ENCODE results near the gene RMDN2. TPM values are rescaled to one million over a fixed set of nuclear protein-coding genes. Genes with fewer than 3 reads are reported as not detected.

The RMDN2 gene
- total and polyA plus RNA-seq, 2 donors: 8.9 to 12.0 TPM

DNA sequence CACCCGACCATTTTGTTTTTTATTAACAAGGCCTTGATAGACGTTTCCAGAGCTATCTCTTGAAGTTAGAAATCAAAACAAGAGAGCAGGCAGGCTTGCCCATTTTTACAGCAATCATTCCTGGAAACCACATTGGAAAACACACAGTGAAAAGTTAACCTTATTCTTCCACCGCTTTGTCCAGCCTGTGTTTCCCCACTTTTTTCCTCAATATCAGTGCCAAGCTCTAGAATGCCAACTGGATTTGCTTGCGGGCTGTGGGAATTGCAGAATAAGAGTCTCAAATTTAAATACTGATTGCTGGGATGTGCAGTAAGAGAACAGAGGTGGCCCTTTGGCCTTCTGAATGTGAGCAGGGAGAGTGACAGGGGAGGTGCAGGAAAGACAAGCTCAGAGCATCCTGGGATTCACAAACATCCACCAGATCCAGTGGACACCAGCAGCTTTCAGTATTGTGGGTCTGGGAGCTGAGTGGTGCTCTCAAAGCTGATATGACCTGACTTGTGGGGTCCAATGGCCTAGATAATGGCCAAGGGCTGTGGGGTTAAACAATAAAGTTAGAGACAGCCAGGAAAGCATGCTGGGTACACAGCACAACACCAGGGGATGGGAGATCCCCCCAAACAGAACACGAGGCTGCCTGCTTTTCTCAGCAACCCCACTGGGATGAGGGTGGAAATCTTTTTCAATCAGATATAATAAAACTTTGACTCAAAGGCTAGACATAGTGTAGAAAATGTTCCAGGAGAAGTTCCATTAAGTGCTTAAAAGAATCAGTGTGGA is 135.3 kb downstream of the RMDN2 start:
- H3K9me3 ChIP-seq (ENCODE audit: control insufficient read depth in 2 of 2, insufficient read depth in 1 of 2, low read length in 1 of 2): no peaks in the 10 kb centered on the region
- 91% methylated on average over 5 of the region's 5 CpGs for WGBS
- peaks cover 0 to 2% of the 10 kb centered on the region in 2 donors for H3K27me3 ChIP-seq (ENCODE audit: control insufficient read depth in 2 of 2, insufficient read depth in 1 of 2, low read length in 1 of 2)
- H3K36me3 ChIP-seq (ENCODE audit: control insufficient read depth in 2 of 2, insufficient read depth in 2 of 2, low read length in 1 of 2): no peaks in the 10 kb centered on the region
- no peak overlapping the region for H3K4me3 ChIP-seq (ENCODE audit: low read length in 2 of 2)
- no peaks in the 10 kb centered on the region for H3K4me1 ChIP-seq (ENCODE audit: control insufficient read depth in 2 of 2, insufficient read depth in 2 of 2, low read length in 2 of 2)
- DNase-seq (ENCODE audit: low read depth in 6 of 9, low spot score in 9 of 9): no peak
- peak overlapping the region in 1 of 2 donors; percentile 60 for H3K27ac ChIP-seq (ENCODE audit: low read depth in 1 of 2, low read length in 1 of 2)

DNA sequence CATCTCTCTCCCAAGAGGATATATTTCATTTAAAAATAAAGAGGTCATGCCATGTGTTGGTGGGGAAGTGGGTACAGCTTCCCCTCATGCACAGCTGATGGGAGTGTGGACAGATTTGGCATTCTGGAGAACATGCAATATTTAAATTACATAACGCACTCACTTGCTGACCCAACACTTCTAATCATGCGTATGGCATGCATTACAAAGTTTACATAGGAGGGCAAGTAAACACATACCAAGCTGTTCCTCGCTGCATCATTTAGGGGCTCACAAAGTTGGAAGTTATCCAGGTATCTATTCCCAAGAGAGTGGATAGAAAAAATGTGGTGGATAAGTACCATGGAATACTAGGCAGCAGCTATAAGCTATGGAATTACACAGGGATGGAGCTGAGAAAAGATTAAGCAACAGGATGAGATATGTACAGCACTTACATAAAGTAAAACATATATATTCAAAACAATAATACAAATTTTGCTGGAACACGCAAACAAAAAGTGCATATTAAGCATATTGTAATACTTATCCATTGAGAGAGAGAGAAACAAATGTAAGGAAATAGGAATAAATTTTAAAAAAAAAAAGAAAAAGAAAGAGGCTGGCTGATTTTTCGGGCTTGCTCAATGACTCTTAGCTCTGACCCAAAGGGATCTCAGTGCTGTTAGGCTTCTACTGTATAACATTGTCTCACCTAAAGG is 139.9 kb downstream of the RMDN2 start:
- WGBS: 95% methylated on average over 5 of the region's 5 CpGs
- Histone ChIP-seq H3K27ac (ENCODE audit: low read depth in 1 of 2, low read length in 1 of 2) (peak overlapping the region in 1 of 2 donors; percentile 56), H3K9me3 (ENCODE audit: control insufficient read depth in 2 of 2, insufficient read depth in 1 of 2, low read length in 1 of 2) (no peaks in the 10 kb centered on the region), H3K27me3 (ENCODE audit: control insufficient read depth in 2 of 2, insufficient read depth in 1 of 2, low read length in 1 of 2) (no peaks in the 10 kb centered on the region), H3K4me3 (ENCODE audit: low read length in 2 of 2) (no peak overlapping the region), H3K36me3 (ENCODE audit: control insufficient read depth in 2 of 2, insufficient read depth in 2 of 2, low read length in 1 of 2) (no peaks in the 10 kb centered on the region), H3K4me1 (ENCODE audit: control insufficient read depth in 2 of 2, insufficient read depth in 2 of 2, low read length in 2 of 2) (no peaks in the 10 kb centered on the region)
- DNase-seq (ENCODE audit: low read depth in 6 of 9, low spot score in 9 of 9): no peak

DNA sequence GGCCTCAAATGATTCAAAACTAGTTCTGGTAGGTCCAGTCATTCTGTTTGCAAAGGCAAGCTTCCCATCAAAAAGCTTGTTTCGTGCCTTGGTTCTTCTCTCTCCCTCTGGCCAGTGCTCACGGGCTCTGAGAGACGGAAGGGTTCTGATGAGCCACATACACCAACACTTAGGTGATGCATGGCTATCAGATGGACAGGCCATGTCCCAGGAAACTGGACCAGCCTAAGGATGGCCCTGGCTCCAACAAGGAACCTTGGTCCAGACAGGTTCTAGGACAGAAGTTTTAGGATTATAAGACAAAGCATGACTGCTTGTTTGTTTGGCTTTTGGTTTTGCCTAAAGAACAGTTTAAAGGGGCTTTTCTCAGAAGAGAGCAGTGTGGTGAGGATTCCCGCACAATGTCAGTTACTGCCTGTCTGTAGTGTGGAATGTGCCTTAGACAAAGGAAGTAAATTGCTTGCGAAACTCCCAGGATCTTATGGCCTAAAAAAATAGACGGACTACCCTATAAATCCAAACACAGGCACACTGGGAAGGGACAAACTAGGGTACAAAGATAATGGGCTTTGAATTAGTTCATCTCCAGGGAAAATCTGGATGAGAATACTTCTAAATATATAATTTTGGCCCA is 140.5 kb downstream of the RMDN2 start:
- DNase-seq (ENCODE audit: low read depth in 6 of 9, low spot score in 9 of 9): no peak
- Histone ChIP-seq H3K36me3 (ENCODE audit: control insufficient read depth in 2 of 2, insufficient read depth in 2 of 2, low read length in 1 of 2) (no peaks in the 10 kb centered on the region), H3K4me3 (ENCODE audit: low read length in 2 of 2) (no peak overlapping the region), H3K27me3 (ENCODE audit: control insufficient read depth in 2 of 2, insufficient read depth in 1 of 2, low read length in 1 of 2) (peaks cover 0 to 4% of the 10 kb centered on the region in 2 donors), H3K4me1 (ENCODE audit: control insufficient read depth in 2 of 2, insufficient read depth in 2 of 2, low read length in 2 of 2) (no peaks in the 10 kb centered on the region), H3K27ac (ENCODE audit: low read depth in 1 of 2, low read length in 1 of 2) (peak overlapping the region in 1 of 2 donors; percentile 56), H3K9me3 (ENCODE audit: control insufficient read depth in 2 of 2, insufficient read depth in 1 of 2, low read length in 1 of 2) (no peaks in the 10 kb centered on the region)
- WGBS: 94% methylated on average over 6 of the region's 6 CpGs

DNA sequence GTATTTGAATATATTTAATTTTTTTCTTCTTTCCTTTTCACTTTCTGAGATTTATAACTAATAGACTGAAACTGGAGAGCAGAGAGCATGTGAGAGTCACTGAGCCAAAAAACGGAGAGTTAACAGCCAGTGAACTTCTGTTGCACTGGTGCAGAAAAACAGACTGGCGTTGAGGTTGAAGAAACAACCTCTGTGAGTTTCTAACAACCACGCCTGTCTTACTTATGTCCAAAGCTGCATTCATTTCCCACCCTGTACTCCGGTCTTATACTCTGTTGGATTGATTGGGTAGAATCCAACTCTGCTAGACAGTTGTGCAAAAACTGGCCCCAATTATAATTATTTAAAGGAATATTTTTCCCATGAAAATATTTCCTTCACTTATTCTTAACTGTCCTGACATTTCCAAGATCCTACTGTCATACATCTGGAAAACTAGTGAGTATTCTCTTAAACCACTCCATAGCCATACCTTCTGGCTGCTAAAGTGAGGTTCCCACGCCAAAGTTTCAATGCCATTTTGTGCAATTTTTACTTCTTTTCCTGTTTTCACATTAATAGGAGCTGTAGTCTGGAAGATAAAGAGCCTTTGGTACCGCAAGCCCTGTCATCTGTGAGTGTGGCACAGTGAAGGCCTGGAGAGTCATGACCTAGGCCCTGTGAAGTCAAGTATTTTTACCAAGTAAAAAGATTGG is 141.5 kb downstream of the RMDN2 start:
- Histone ChIP-seq H3K27ac (ENCODE audit: low read depth in 1 of 2, low read length in 1 of 2) (peak overlapping the region in 1 of 2 donors; percentile 28), H3K27me3 (ENCODE audit: control insufficient read depth in 2 of 2, insufficient read depth in 1 of 2, low read length in 1 of 2) (peaks cover 0 to 12% of the 10 kb centered on the region in 2 donors), H3K4me1 (ENCODE audit: control insufficient read depth in 2 of 2, insufficient read depth in 2 of 2, low read length in 2 of 2) (no peaks in the 10 kb centered on the region), H3K9me3 (ENCODE audit: control insufficient read depth in 2 of 2, insufficient read depth in 1 of 2, low read length in 1 of 2) (no peaks in the 10 kb centered on the region), H3K4me3 (ENCODE audit: low read length in 2 of 2) (no peak overlapping the region), H3K36me3 (ENCODE audit: control insufficient read depth in 2 of 2, insufficient read depth in 2 of 2, low read length in 1 of 2) (no peaks in the 10 kb centered on the region)
- WGBS: 91% methylated on average over 6 of the region's 6 CpGs
- no peak for DNase-seq (ENCODE audit: low read depth in 6 of 9, low spot score in 9 of 9)

Other genes starting within 250 kb of the RMDN2 start
- 14.4 TPM for gene CYP1B1, start 150.9 kb downstream of the RMDN2 start, total RNA-seq
- 40.8 TPM for gene CYP1B1, start 150.9 kb downstream of the RMDN2 start, polyA plus RNA-seq

Data from thymus (tissue), 11 donors.